GM12878 (cell line): Measurements from ENCODE around the gene XPO5.

Source experiments
- ATF2 ChIP-seq: IDR thresholded peaks from 2 replicates; pipeline ENCODE4 v1.6.1; 2012; ENCODE audit warnings: low read length, inconsistent platforms
- ETV6 ChIP-seq, 2 experiments: fragments of 450-650 bp in 1 of 2; IDR thresholded peaks in 1 of 2; conservative IDR thresholded peaks in 1 of 2; 2 replicates each; pipeline ENCODE4 v1.6.1; 2014; ENCODE audit warnings: antibody characterized with exemption in 1 of 2, borderline replicate concordance in 1 of 2, low read depth in 1 of 2, mild to moderate bottlenecking in 1 of 2, moderate library complexity in 1 of 2
- RAD21 ChIP-seq: IDR thresholded peaks from 2 replicates; pipeline ENCODE4 v1.6.1; 2011; ENCODE audit warnings: mild to moderate bottlenecking, low read depth, low read length, moderate library complexity; ENCODE audit not compliant: insufficient read depth
- WRNIP1 ChIP-seq: IDR thresholded peaks from 2 replicates; pipeline ENCODE4 v1.6.1; 2011; ENCODE audit warnings: low read depth, low read length, improper control_type of control experiment, borderline replicate concordance

DNA sequence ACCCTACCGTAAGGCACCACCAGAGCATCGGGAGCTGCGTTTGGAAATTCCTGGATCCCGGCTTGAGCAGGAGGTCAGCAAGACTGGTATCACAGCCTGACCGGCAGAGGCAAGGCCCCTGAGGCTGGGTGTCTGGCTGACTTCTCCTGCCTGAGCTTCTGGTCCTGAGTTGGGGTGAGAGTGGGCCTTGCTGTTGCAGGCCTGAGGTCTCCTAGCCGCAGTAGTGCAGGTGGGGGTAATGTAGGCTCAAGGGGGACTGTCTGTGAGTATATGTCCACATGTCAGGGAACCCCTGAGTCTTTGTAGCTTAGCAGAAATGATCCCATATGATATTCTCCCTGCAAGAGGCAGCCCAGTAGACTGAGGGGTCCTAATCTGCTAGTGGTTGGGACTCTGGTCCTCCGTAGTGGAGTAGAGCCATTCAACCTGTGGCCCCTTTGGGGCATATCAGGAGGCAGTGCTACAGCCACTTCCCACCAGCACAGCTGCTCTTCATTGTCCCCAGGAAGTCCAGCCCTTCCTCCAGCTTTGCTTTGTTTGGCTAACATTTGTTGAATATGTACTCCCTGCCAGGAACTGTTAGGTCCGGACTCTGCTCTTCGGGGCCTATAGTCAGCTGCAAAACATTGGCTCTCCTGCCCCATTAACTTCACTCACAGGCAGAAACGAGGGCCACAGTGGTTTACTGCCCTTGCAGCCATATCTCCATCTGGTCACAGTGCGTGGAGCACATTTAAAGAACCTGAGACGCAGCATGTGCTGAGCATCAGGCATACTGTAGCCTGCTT, 76.6 kb downstream of the XPO5 start:
- no peak for TF ChIP-seq RAD21
- TF ChIP-seq ETV6 (conservative IDR thresholded peaks at IDR 0.05 in 1 of 2, IDR thresholded peaks at IDR 0.05 in 1 of 2; ENCODE audit: borderline replicate concordance in 1 of 2, low read depth in 1 of 2): no peak
- TF ChIP-seq WRNIP1: no peak
- no peak for TF ChIP-seq ATF2
